ENCODE results near the gene ZSWIM4.

The ZSWIM4 gene

GRCh38 chr19:13814550-13814949, 19.3 kb downstream of the ZSWIM4 start:
- no peak for DNase-seq

GRCh38 chr19:13817018-13817614, 21.9 kb downstream of the ZSWIM4 start:
- peak; percentile 13 for DNase-seq

GRCh38 chr19:13817615-13818371, 22.6 kb downstream of the ZSWIM4 start:
- DNase-seq = peak; percentile 55

GRCh38 chr19:13819238-13819637, 24.0 kb downstream of the ZSWIM4 start:
- DNase-seq = no peak

- no peak for DNase-seq
Measured at GRCh38 chr19:13821292-13821691, 26.0 kb downstream of the ZSWIM4 start.

- DNase-seq = no peak
Measured at GRCh38 chr19:13823256-13823655, 28.0 kb downstream of the ZSWIM4 start.

- no peak for DNase-seq
Measured at GRCh38 chr19:13823901-13824300, 28.7 kb downstream of the ZSWIM4 start.

- no peak for DNase-seq
Measured at GRCh38 chr19:13824703-13825102, 29.5 kb downstream of the ZSWIM4 start.

- no peak for DNase-seq
Measured at GRCh38 chr19:13825489-13826441, 30.5 kb downstream of the ZSWIM4 start.

GRCh38 chr19:13826652-13827235, 31.5 kb downstream of the ZSWIM4 start:
- DNase-seq = no peak

- no peak for DNase-seq
Measured at GRCh38 chr19:13827656-13828055, 32.4 kb downstream of the ZSWIM4 start.

- no peak for DNase-seq
Measured at GRCh38 chr19:13830114-13830740, 35.0 kb downstream of the ZSWIM4 start.

GRCh38 chr19:13830741-13831536, 35.7 kb downstream of the ZSWIM4 start:
- DNase-seq = no peak

GRCh38 chr19:13831537-13832467, 36.6 kb downstream of the ZSWIM4 start:
- DNase-seq = no peak

- peak; percentile 77 for DNase-seq
Measured at GRCh38 chr19:13833330-13834243, 38.3 kb downstream of the ZSWIM4 start.

- DNase-seq = no peak
Measured at GRCh38 chr19:13834244-13835069, 39.2 kb downstream of the ZSWIM4 start.

GRCh38 chr19:13835791-13836723, 40.8 kb downstream of the ZSWIM4 start:
- no peak for DNase-seq
